GM19043 (cell line): Measurements from ENCODE around the gene AARS2.

Source experiments
- ATAC-seq: cut with Tn5 transposase; IDR thresholded peaks from one replicate; pipeline ENCODE4 v1.9.1; 2021; ENCODE audit warnings: low read depth; ENCODE audit not compliant: unreplicated experiment

Gene AARS2

DNA sequence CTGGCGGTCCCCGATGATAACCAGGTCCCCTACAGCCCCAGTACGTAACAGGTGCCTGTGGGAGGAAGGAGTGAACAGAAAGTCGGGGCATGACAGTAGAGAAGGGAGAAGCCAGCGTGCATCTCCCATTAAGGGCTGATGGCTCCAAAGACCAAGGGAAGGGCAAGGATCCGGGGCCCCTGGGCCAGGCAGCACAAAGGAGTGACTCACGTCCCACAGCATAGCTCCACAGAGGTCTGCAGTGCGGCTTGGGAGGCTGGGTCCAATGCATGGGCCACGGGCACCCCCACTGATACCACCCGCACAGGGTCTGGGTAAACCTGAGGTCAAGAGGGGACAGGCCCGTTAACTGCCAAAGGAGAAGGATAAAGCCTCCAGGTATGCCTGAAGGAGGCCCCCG, 10.3 kb downstream of the AARS2 start:
- no peak for ATAC-seq

DNA sequence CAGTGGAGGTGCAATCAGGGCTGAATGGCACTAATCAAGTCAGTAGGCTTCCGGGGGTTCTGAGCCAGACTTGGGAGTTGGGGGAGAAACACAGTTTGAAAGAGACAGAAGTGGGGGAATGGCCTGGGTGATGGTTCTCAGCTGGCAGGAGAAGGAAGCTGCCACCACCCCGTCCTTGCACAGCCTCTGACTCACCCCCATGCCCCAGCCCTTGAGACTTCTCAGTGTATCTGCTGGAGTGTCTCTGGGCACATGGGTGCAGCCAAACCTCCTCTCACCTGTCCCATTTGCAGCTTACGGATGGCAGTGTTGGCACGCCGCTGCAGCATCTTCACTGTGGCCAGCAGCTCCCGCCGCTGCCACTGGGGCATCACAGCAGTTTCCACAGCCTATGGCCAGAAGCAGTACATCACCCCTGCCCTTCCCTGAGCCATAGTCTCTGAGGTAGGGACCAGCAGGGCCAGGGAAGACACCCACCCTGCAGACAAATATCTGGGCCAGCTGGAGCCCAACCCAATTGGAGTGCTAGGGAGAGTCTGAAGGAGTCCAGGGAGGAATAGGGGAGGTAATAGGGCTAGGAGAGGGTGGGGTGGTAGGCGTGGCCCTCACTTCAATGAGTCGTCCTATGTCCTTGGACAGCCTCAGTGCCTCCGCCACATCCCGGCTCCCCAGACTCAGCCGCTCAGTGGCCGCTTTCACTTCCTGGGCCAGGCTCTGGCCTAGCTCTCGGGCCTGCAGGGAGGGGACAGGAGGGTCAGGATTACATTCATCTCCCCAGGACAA, 11.2 kb downstream of the AARS2 start:
- ATAC-seq, result no peak

DNA sequence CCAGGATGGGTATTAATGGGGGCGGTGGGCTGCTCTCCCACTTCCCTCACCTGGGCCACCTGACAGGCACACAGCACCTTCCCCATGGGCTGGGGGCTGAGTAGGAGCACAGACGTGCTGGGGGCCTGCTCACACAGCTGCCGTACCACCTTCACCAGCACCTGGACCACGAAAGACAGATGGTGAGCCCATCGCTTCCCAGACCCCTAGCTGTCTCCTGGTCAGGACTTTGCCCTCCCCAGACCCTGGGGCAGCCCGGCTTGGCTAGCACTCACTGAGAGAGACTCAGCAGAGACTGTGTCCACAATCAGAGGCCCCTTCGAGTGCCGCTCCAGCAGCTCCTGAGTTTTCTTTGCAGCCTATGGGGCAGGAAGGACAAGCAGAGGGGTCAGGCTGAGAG, 12.0 kb downstream of the AARS2 start:
- no peak for ATAC-seq

DNA sequence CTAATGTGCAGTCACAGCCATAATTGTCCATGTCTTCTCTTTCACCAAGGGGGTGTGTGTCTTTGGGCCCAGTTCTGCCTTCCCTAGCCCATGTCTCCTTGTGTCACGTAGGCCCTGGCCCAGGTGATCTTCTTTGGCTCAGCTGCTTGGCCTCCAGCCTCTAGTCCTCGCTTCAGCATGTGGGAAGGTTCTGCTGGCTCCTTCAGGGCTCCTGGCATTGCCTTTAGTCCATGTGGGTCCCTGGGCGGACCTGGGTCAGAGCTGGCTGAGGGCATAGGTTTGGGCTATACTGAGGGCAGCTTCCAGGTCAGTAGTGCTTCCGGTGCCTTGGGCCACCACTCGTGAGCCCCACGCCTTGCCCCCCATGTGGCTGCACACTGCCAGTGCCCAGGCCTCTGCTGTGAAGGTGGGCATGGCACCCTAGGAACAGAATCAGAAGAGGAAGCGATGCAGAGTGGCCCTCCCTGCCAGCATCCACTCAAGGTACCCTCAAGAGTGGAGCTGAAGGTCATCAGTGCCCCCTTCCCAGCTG, 12.8 kb downstream of the AARS2 start:
- no peak for ATAC-seq

DNA sequence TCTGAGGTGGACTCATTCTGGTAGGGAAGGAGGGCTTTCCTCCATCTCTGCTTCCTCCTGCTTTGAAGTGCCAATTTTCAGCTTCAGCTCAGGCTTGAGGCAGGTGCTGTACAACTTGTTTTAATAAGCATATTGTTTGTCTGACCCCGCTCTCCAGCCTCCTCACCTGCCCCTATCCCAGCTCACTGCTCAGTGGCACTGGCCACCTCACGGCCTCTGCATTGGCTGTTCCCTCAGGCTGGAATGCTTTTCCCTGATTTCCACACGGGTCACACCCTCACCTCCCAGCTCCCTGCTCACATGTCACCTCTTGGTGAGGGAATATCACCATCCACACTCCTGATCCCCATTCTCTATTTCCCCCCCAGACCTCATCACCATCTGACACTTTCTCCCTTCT, 14.3 kb downstream of the AARS2 start:
- no peak for ATAC-seq

DNA sequence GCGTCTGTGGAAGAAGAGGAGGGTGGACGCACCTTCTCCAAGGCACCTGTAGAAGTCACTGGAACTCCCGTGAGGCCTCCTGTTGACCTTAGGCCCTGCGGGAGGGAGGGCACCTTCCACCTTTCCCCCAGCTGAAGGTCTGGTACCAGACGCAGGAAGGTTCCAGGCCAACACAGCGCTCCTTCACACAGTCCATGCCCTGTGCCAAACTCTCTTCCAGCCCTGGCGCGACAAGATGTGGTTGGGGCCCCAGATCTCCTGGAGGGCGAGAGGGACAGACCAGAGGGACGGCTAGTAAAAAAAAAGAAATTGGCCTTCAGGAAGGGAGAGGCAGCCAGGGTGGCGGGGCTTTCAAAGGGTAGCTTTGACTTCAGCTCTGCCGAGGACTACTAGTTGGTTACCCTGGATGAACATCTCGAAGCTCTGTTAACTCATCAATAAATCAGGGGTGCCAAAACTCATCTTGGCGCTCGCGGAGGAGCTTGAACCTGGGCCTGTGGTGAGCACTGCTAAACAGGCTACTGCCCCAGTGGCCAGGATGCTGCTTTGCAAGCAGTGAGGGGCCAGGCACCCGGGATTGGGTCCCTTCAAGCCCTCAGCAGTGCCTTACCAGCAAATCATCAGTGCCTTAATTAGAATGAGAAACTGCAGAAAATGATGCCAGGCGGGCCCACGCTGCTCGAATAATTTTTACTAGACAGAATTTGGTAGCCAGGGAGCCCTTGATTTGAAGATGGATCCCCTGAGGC, 14.9 kb downstream of the AARS2 start:
- ATAC-seq, result no peak

DNA sequence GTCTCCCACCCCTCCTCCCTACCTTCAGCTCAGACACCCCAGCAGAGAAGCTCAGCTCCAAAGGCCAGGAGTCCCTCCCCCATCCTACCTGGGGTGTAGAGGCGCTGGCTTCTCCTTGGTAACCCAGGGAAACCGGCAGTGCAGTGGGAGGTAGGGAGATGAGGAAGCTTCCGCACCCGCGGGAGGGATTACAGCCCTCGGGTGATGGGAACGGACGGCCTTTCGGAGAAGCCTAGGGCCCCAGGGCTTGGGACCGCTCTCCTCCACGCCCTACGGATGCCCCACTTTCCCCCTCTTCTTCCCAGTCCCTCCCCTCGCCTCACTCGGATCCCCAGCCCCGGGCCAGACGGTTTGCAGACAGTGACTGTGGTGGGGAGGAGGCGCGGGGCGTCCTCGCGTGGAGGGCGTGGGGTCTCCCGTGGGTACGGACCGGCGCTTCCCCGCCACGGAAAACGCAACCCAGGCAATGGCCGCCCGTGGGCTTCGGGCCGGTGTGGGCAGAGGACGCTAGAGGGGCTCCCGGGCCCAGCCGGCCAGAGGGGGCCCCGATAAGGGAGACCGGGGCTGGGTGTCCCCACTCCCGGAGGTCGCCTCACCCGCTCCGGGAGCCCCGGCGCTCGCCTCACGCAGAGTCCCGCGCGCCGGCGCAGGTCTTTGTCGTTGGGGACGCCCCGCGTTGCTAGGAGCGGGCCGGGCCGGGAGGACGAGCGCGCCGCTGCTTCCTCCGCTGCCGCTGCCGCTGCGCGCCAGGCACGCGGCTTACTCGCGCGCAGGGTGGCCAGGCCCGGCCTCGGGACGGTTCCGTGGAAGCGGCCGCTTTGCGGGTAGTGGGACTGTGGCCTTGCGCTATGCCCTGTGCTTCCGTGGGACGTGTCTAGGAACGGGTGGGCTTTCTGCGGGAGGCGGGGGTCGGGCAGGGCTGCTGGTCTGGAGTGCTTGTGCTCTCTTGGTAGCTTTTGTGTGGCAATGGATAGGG, 15.8 kb downstream of the AARS2 start:
- no peak for ATAC-seq

DNA sequence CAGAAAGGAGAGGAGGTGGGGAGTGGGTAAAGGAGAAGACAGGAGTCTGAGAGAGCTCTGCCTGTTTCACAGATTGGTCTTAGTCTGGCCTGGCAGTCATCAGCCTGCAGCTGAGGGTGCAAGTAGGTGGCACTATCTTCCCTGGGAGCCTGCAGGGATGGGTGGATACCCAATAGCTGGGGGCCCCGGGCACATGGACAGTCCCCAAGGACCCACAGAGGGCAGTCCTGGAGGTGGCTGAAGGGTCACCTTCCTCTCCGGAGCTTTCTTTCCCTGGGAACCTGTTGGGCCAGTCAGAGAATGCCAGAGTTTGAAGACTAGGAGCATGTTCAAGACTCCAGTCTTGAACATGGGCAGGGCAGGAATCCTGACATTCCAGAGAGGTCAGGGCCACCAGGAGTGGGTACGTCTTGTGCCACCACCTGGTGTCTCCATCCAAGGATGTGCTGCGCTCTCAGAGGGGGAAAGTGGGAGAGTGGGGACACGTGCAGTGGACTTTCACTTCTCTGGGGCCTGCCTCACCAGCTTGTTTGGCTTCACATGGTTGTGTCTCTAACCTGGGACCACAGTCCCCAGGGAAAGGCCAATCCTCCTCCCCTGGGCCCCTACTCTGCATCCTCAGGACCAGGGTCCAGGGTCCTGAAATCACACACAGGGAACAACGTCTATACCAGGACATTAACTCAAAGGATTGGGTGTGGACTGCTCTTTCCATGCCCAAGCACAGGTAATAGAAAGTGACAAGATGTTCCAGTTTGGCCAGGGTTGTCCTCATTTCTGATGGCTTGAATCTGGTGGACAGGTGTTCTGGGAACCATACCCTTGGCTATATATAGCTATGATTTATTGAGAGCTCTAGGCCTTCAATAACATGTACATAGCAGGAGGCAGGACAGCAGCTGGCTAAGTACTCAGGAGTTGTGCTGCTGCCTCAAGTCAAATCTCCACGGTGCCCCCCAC, 18.0 kb downstream of the AARS2 start:
- no peak for ATAC-seq

DNA sequence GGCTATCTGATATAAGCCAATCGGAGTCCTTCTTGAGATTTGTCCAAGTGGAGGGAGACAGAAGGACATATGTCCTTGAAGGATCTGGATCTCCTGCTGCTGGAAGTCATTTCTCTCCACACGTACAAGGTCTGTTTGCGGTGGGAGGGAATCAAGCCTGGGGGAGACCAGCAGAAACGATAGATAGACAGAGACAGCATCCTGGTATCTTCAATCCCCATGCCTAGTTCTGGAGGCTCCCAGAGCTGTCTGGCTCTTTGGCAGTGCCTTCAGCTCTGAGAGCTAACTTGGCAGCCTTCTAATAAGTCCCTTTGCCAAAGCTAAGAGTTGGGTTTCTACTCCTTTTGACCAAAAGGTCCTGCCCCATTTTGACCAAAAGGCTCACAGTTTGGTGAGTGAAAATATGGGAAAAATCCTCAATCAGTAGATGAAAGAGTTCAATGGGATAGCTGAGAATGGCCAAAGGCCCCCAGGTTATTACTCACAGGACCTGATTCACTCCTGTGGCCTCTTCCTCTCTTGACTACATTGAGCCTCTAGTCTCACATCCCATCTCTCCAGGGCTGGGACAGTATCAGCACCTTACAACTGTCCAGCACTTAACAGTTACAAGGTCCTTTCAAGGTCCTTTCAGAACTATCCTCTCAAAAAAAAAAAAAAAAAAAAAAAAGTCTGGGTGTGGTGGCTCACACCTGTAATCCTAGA, 20.3 kb downstream of the AARS2 start:
- no peak for ATAC-seq

DNA sequence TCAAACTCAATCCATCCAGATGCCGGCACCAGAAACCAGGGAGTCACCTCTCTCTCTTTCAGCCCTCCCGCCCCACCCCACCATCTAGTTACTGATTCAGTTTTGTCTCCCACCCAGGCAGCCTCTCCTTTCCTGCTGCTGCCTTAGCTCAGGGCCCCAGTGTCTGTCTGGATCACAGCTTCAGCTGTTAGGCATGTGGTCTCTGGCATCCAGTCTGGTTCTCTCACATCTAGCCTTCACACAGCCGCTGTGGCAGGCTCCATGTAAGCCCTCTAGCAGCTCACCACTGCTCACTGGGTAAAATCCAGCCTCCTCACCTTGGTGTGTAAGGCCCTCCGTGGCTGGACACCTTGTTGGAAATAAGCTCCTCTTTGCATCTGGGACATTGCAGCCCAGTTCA, 21.3 kb downstream of the AARS2 start:
- ATAC-seq, result no peak

DNA sequence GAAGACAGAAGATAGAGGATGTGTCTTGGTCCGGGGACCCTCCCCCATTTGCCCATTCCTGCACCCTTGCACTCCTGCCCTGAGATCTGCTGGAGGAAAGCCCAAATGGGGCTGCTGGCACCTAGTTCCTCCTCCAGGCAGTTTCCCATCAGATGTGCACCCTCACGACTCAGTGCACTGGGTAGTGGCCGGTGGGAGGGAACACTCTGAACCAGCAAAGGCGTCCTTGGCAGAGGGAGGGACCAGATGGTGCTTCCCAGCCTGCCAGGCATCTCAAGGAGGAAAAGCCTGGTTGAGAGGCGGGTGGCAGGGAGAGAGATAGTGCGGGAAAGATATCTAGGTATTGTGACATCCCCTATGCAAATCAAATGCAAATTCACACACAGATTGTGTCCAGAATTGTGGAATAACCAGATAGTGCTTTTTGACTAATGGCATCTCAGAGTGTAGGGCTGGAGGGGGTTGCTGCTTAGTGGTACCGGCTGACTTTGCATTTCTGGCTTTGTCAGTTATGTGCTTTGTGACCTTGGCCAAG, 23.4 kb downstream of the AARS2 start:
- no peak for ATAC-seq

DNA sequence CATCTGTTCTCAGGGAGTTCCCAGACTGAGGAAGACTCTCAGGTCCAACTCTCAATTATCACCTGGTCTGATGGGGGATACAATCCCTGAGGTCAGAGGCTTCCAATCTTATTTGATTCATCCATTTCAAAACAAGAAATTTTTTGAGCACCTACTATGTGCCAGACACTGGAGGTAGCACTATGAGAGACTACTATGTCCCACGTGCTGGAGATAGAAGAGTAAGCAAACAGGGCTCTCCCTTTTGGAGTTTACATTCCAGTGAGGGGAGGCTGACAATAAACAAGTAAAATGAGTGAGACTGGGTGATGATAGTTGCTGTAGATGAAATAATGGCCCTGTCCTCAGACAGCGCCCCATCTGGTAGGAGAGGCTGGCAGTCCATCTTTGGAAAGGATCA, 26.4 kb downstream of the AARS2 start:
- ATAC-seq, result no peak

DNA sequence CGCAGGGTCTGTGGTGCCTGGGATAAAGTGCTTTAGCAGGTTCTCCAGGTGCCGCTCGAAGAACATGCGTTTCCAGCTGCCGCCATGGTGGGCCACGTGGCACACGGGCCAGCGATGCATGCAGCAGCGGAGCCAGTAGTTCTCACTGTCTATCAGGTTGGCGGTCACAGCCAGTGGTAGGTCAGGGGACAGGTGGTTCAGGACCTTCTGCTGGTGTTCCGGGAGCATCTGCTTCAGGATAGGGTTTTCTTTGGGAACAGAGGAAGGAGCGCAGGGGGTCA, 26.9 kb downstream of the AARS2 start:
- ATAC-seq, result no peak

DNA sequence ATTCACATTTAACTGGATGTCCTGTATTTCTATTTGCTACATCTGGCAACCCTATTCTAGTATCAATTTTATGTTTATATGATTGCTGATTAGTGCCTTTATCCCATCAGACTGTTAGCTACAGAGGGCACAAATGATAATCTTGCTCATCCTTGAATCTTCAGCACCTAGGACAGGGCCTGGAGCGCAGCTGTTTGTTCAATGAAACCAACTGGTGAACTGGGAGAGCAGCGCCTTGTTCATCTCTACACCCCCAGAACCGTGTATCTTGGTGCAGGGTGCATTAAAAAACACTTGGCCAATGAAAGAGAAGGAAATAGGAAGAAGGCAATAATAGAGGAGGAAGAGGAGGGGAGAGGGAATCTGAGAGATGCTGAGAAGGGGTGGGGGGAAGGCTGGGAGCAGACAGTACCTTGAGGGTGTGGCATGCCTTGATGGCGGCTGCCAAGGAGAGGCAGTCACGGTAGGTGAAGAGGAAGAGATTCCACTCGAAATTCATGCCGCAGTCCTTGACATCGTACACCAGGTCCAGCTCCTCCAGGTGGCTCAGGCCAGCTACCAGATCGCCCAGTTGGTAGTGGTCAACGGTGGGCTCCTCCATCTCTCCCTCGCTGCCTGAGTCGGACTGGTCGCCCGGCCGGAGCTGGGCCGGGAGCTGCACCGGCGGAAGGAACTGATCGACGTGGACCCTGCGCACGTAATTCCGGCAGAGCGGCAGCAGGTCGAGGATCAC, 27.4 kb downstream of the AARS2 start:
- ATAC-seq, result no peak

DNA sequence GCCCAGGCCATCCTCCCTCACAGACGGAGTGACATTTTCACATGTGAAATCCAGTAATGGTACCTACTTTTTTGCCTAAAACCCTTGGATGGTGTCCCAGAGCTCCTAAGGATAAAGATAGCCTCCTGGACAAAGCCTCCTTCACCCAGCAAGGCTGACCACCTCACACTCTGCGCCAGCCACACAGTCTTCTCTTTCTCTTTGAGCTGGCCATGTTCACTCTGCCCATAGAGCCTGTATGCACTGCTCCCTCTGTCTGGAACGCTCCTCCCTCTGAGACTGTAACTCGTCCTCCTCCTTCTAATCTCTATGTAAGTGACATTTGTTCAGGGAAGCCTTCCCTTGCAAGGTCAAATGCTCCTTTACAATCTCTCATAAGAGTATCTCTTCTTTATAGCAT, 28.3 kb downstream of the AARS2 start:
- ATAC-seq, result no peak

DNA sequence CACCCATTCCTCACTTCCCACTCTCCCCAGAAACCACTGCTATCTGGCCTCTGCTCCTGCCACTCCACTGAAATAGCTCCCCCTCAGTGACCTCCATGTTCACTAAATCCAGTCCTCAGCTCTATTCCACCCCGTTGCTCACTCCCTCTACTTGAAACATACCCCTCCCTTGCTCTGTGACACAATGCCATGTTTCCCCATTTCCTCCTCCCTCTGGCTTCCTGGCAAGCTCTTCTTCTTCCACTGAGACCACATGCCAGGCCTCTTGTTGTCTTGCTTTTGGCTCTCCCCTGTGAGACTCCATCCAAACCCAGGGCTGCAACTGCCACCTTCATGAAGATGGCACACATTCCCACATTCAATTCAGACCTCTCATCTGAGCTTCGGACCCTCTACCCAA, 29.0 kb downstream of the AARS2 start:
- ATAC-seq, result no peak

DNA sequence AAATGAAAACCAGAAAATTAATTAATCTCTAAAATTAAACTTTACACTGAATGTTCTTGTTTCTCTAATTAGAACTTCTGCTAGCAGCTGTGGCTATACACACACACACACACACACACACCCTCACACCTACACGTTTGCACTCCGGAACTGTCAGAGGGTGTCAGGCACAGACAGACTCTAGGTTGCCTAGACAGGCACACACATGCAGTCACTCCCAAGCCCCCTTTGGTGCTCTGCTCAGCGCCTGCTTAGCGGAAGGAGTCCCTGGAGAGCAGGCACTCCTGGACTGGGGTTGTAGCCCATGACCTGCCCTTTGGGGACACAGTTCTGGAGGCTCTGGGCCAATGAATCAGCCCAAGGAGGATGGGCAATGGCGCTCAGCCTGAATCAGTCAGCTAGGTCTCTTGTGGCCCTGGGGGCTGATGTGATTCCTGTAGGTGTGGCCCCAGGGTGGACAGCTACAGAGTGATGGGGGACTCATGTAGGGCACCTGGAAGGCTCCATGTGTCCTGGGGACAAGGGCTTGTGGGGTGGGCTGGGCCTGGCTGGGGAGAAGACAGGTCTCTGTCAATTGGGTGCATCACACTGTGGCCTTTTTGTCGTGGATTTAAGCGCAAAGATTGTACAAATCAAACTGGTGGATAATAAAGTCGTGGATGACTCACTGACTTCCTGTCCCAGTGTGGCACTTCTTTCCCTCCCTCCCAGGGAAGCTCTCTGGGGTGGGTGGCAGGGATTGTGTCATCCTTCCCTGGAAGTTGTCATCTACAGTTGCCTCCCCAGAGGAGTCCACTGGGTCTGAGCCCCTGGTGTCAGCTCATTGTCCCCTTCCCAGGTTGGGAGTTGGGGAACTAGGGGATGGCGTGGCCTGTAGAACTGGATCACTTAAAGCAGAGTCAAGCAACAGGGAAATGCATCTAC, 34.1 kb downstream of the AARS2 start:
- ATAC-seq, result no peak
